Testis (tissue), 2 donors: ENCODE measurements around the gene PLVAP.

ENCODE experiments used
- CTCF ChIP-seq, 3 experiments: fragments of 450-650 bp in 2 of 3; fragments of 200-600 bp in 1 of 3; sonication (generic) in 1 of 3; IDR thresholded peaks; one replicate each; pipeline ENCODE4 v1.5.1; 2016 to 2019; ENCODE audit warnings: antibody characterized with exemption in 3 of 3, mild to moderate bottlenecking in 2 of 3, moderate library complexity in 1 of 3
- POLR2A ChIP-seq: fragments of 450-650 bp; IDR thresholded peaks from one replicate; pipeline ENCODE4 v1.6.1; 2017; ENCODE audit warnings: antibody characterized with exemption, mild to moderate bottlenecking, moderate library complexity

DNA sequence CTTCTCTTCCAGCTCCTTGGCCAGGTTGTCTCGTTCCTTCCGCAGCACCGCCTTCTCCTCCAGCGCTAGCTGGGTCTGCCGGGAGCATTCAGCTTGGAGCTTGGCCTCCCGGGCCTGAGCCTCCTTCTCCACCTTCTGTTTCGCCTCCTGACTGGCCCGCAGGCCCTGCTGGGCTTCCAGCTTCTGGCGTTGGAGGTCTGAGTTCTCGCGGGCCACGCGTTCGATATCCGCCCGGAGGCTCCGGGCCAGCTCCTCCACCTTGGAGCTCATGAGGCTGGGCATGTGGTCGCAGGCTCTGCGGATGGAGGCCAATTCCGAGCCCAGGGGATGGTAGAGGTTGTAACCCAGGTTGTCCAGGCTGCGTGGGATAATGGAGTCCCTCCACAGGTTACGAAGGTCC is 11.8 kb downstream of the PLVAP start:
- TF ChIP-seq CTCF (IDR thresholded peaks at IDR 0.05) (no peak), POLR2A (no peak)
